H1 (cell line): Measurements from ENCODE around the gene TUBB4B. TPM values are rescaled to one million over a fixed set of nuclear protein-coding genes. Genes with fewer than 3 reads are reported as not detected.

Experiments
- CTCF ChIA-PET: fragments of 300-600 bp; sonication (Branson Sonifier 250); formaldehyde crosslinking; loops from one replicate; lab custom pipeline; 2021; ENCODE audit not compliant: partially characterized antibody; lab: Charles Lee
- POLR2A ChIA-PET: fragments of 300-600 bp; sonication (Branson Sonifier 250); formaldehyde crosslinking; loops from one replicate; lab custom pipeline; 2021; ENCODE audit warnings: inconsistent platforms; ENCODE audit not compliant: partially characterized antibody; lab: Charles Lee
- DNase-seq, 2 experiments: peaks; one replicate each; pipeline versions ENCODE4 v3.0.0 to v3.0.0-alpha.2; 2010 to 2022; ENCODE audit warnings: low spot score in 2 of 2, low read depth in 1 of 2, mixed read lengths in 1 of 2
- FAIRE-seq: peaks from 2 replicates; lab custom pipeline; 2011; peaks lifted over from hg19 to GRCh38; lab: Jason Lieb, UNC
- H2AFZ ChIP-seq: 2 replicates; pipeline ENCODE4 v1.8.1; 2012; ENCODE audit warnings: low read length, inconsistent platforms
- H2AK5ac ChIP-seq: 2 replicates; pipeline ENCODE4 v1.6.1; 2013; ENCODE audit warnings: low read depth, low read length
- H2BK120ac ChIP-seq: replicated peaks from 2 replicates; pipeline ENCODE3; 2013; ENCODE audit warnings: low read depth, low read length, inconsistent platforms
- H2BK12ac ChIP-seq: 2 replicates; pipeline ENCODE4 v1.6.1; 2013; ENCODE audit warnings: low read depth, low read length
- H2BK15ac ChIP-seq: 2 replicates; pipeline ENCODE4 v1.6.1; 2013; ENCODE audit warnings: low read length
- H2BK20ac ChIP-seq: 2 replicates; pipeline ENCODE4 v1.6.1; 2013; ENCODE audit warnings: low read length
- H2BK5ac ChIP-seq: 2 replicates; pipeline ENCODE4 v1.6.1; 2013; ENCODE audit warnings: low read depth, low read length
- H3K14ac ChIP-seq: 2 replicates; pipeline ENCODE4 v1.6.1; 2013; ENCODE audit warnings: inconsistent platforms; ENCODE audit not compliant: insufficient read length
- H3K18ac ChIP-seq: 2 replicates; pipeline ENCODE4 v1.6.1; 2013; ENCODE audit warnings: low read length; ENCODE audit errors: extremely low read depth
- H3K23ac ChIP-seq: 2 replicates; pipeline ENCODE4 v1.6.1; 2013; ENCODE audit warnings: inconsistent platforms; ENCODE audit not compliant: insufficient read length
- H3K23me2 ChIP-seq: 2 replicates; pipeline ENCODE4 v1.6.1; 2013; ENCODE audit warnings: low read depth, low read length
- H3K27ac ChIP-seq: 2 replicates; pipeline ENCODE4 v1.6.1; 2011; ENCODE audit warnings: low read depth, low read length, inconsistent platforms
- H3K27me3 ChIP-seq, 4 experiments: replicated peaks in 1 of 4; 1 replicate in 1 of 4; 2 replicates in 3 of 4; pipeline versions ENCODE4 v1.6.1 to v1.8.1; 2011 to 2013; ENCODE audit warnings: low read length in 3 of 4, mild to moderate bottlenecking in 3 of 4, inconsistent platforms in 2 of 4, mixed read lengths in 2 of 4, moderate library complexity in 1 of 4; ENCODE audit not compliant: control insufficient read depth in 3 of 4, insufficient read depth in 3 of 4; ENCODE audit errors: extremely low read depth in 1 of 4
- H3K36me3 ChIP-seq, 4 experiments: 2 replicates each; pipeline versions ENCODE4 v1.6.1 to v1.8.1; 2011 to 2013; ENCODE audit warnings: mild to moderate bottlenecking in 4 of 4, low read length in 3 of 4, moderate library complexity in 2 of 4, control low read depth in 1 of 4, inconsistent platforms in 1 of 4; ENCODE audit not compliant: insufficient read depth in 4 of 4, control insufficient read depth in 2 of 4
- H3K4ac ChIP-seq: replicated peaks from 2 replicates; pipeline ENCODE3; 2013; ENCODE audit warnings: low read length, low read depth, mixed read lengths, inconsistent platforms; ENCODE audit not compliant: insufficient read length
- H3K4me1 ChIP-seq, 4 experiments: replicated peaks in 1 of 4; 1 replicate in 1 of 4; 2 replicates in 3 of 4; pipeline versions ENCODE4 v1.6.1 to v1.8.1; 2011 to 2013; ENCODE audit warnings: low read length in 3 of 4, inconsistent platforms in 2 of 4, mixed read lengths in 1 of 4; ENCODE audit not compliant: insufficient read depth in 4 of 4, control insufficient read depth in 3 of 4
- H3K4me2 ChIP-seq, 2 experiments: 2 replicates each; pipeline versions ENCODE4 v1.6.1 to v1.8.1; 2011 to 2013; ENCODE audit warnings: low read depth in 2 of 2, low read length in 2 of 2, control low read depth in 1 of 2, inconsistent platforms in 1 of 2, mild to moderate bottlenecking in 1 of 2; ENCODE audit not compliant: insufficient read depth in 1 of 2
- H3K4me3 ChIP-seq, 4 experiments: fragments of 200-600, 300-600 bp in 1 of 4; sonication (generic), shearing (Covaris generic), sonication (Bioruptor Twin) in 1 of 4; 2 replicates each; pipeline versions ENCODE4 v1.5.1 to v1.8.1; 2011 to 2016; ENCODE audit warnings: low read length in 4 of 4, low read depth in 3 of 4, control low read depth in 2 of 4, inconsistent platforms in 2 of 4, mild to moderate bottlenecking in 2 of 4, mixed read lengths in 1 of 4, moderate library complexity in 1 of 4; ENCODE audit not compliant: insufficient read depth in 2 of 4; ENCODE audit errors: extremely low read depth in 1 of 4
- H3K56ac ChIP-seq: replicated peaks from 2 replicates; pipeline ENCODE3; 2013; ENCODE audit warnings: low read depth, mild to moderate bottlenecking, mixed read lengths, low read length, inconsistent platforms; ENCODE audit not compliant: insufficient read length
- H3K79me1 ChIP-seq: 2 replicates; pipeline ENCODE4 v1.6.1; 2013; ENCODE audit warnings: low read depth, low read length, control low read depth
- H3K79me2 ChIP-seq, 2 experiments: 2 replicates each; pipeline versions ENCODE4 v1.6.1 to v1.8.1; 2012 to 2013; ENCODE audit warnings: low read length in 2 of 2, mild to moderate bottlenecking in 2 of 2, inconsistent platforms in 1 of 2; ENCODE audit not compliant: insufficient read depth in 2 of 2, control insufficient read depth in 1 of 2
- H3K9ac ChIP-seq, 4 experiments: replicated peaks in 1 of 4; 1 replicate in 1 of 4; 2 replicates in 3 of 4; pipeline versions ENCODE4 v1.6.1 to v1.8.1; 2011 to 2013; ENCODE audit warnings: low read depth in 3 of 4, low read length in 3 of 4, control low read depth in 2 of 4, mild to moderate bottlenecking in 2 of 4, moderate library complexity in 2 of 4, inconsistent platforms in 1 of 4; ENCODE audit errors: extremely low read depth in 1 of 4
- H3K9me3 ChIP-seq, 2 experiments: 2 replicates each; pipeline versions ENCODE4 v1.6.1 to v1.8.1; 2012 to 2013; ENCODE audit warnings: mild to moderate bottlenecking in 2 of 2, moderate library complexity in 2 of 2, control low read depth in 1 of 2, inconsistent platforms in 1 of 2, low read depth in 1 of 2, low read length in 1 of 2, mixed read lengths in 1 of 2; ENCODE audit not compliant: insufficient read depth in 2 of 2
- H4K20me1 ChIP-seq, 2 experiments: replicated peaks in 1 of 2; 2 replicates each; pipeline versions ENCODE3 to v1.8.1; 2011 to 2013; ENCODE audit warnings: inconsistent platforms in 2 of 2, low read length in 2 of 2, mild to moderate bottlenecking in 1 of 2; ENCODE audit not compliant: insufficient read depth in 2 of 2, control insufficient read depth in 1 of 2
- H4K5ac ChIP-seq: 2 replicates; pipeline ENCODE4 v1.6.1; 2013; ENCODE audit warnings: low read length, low read depth, mixed read lengths, inconsistent platforms; ENCODE audit not compliant: insufficient read length
- H4K8ac ChIP-seq: 2 replicates; pipeline ENCODE4 v1.8.0; 2013; ENCODE audit warnings: mild to moderate bottlenecking, moderate library complexity, low read length, inconsistent platforms; ENCODE audit not compliant: insufficient read depth; ENCODE audit errors: extremely low read depth
- H4K91ac ChIP-seq: replicated peaks from 2 replicates; pipeline ENCODE3; 2013; ENCODE audit warnings: low read length, mixed read lengths, inconsistent platforms; ENCODE audit not compliant: insufficient read length
- CHD1 ChIP-seq: IDR thresholded peaks from 2 replicates; pipeline ENCODE4 v1.6.1; 2012; ENCODE audit warnings: low read depth, low read length, improper control_type of control experiment
- CHD2 ChIP-seq: IDR thresholded peaks from 2 replicates; pipeline ENCODE4 v1.6.1; 2012; ENCODE audit warnings: low read length, improper control_type of control experiment
- FOSL1 ChIP-seq: IDR thresholded peaks from 2 replicates; pipeline ENCODE4 v1.6.1; 2011; ENCODE audit warnings: mild to moderate bottlenecking, low read depth, low read length, moderate library complexity; ENCODE audit not compliant: insufficient read depth
- RAD21 ChIP-seq, 2 experiments: IDR thresholded peaks in 1 of 2; conservative IDR thresholded peaks in 1 of 2; 2 replicates each; pipeline ENCODE4 v1.6.1; 2011; ENCODE audit warnings: low read depth in 2 of 2, low read length in 2 of 2, improper control_type of control experiment in 1 of 2, inconsistent platforms in 1 of 2, mild to moderate bottlenecking in 1 of 2, moderate library complexity in 1 of 2
- RXRA ChIP-seq: IDR thresholded peaks from 2 replicates; pipeline ENCODE4 v1.6.1; 2011; ENCODE audit warnings: low read depth, mild to moderate bottlenecking, low read length, moderate library complexity; ENCODE audit not compliant: insufficient read depth
- SP2 ChIP-seq: IDR thresholded peaks from 2 replicates; pipeline ENCODE4 v1.6.1; 2012; ENCODE audit warnings: mild to moderate bottlenecking, low read length, inconsistent platforms
- WGBS, 2 experiments: shearing (Covaris generic) in 1 of 2; methylation state at CpG; one replicate each; pipeline versions ENCODE4 v1.1.6 to v1.1.7; 2013 to 2015; ENCODE audit warnings: low lambda C conversion rate in 2 of 2, mixed read lengths in 2 of 2, inconsistent platforms in 1 of 2, low coverage in 1 of 2, missing lambda C conversion rate in 1 of 2; ENCODE audit not compliant: insufficient replicate concordance in 2 of 2, insufficient coverage in 1 of 2, insufficient read length in 1 of 2; ENCODE audit errors: extremely low coverage in 1 of 2, missing lambda C conversion rate in 1 of 2; 5-methylcytosine and 5-hydroxymethylcytosine counted together
- polyA plus RNA-seq, 7 experiments: library from polyadenylated mRNA; depleted of rRNA in 3 of 7; stranded (reverse) in 5 of 7; unstranded in 2 of 7; fragments of >200 nt in 5 of 7; fragments of 200-250 nt in 2 of 7; gene quantifications; 1 replicate in 5 of 7; 2 replicates in 1 of 7; 4 replicates in 1 of 7; pipeline versions ENCODE4 v1.2.1 to v1.2.3, GENCODE V29; 2011 to 2013; ENCODE audit warnings: missing spikeins in 2 of 7, mixed read lengths in 2 of 7
- total RNA-seq: library from RNA; stranded (reverse); fragmentation: NEBNext Ultra II Directional; extraction: Animal tissue kit (Norgen Biotek cat#: 25700); gene quantifications from 2 replicates; pipeline ENCODE4 v1.2.1, GENCODE V29; 2021

Gene TUBB4B
- total and polyA plus RNA-seq, 2 of the 8 experiments (the other 6 are each of a cell fraction or from before 2014, with no cell fraction given) = 280 to 307 TPM

DNA sequence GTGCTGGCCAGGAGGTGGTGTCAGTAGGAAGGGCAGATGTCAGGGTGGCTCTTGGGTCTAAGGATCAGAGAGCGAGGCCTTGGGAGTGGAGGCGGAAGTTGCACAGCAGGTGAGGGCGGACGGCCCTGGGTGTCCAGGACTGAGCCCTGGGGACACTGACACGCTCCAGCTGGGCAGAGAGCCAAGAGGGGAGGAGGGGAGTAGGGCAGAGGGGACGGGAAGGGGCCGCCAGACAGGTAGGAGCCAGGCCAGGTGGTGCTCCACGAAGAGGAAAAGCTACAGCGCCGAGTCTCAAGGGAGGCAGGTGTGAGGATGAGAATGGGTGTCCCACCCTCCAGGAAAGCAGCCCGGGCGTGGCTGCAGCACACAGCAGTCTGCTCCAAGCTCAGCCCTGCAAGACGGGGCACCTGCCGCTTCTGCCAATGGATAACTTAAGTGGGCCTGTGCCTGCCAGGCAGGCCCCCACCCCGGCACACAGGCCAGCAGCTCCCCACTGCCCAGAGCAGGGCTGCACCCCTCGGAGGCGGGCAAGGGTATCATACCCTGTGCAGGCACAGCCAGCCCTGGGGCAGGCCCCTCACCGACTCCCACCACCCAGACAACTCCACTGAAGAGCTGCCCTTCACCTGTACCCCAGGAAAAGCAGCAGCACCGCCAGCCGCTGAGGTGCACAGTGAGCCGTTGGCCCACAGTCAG lies 45.4 kb upstream of the TUBB4B start:
- H3K14ac ChIP-seq = no peak overlapping the region
- no peak overlapping the region for H4K5ac ChIP-seq
- H3K56ac ChIP-seq = no peak overlapping the region
- H3K9me3 ChIP-seq = no peaks in the 10 kb centered on the region
- no peak overlapping the region for H2BK20ac ChIP-seq
- no peak overlapping the region for H3K18ac ChIP-seq
- no peak overlapping the region for H3K4me3 ChIP-seq
- H2BK120ac ChIP-seq = no peak overlapping the region
- no peak overlapping the region for H3K27ac ChIP-seq
- H4K20me1 ChIP-seq = peaks cover 11 to 30% of the 10 kb centered on the region in 2 experiments
- FAIRE-seq (no peak), DNase-seq (no peak)
- no peak overlapping the region for H3K23ac ChIP-seq
- H3K4me1 ChIP-seq = peaks cover 0 to 24% (median 14%) of the 10 kb centered on the region in 4 experiments; a peak in 6 of 7 replicates
- POLR2A ChIA-PET = interaction anchor here (0.8 to 11.0 kb wide), 12 partner anchors 11 to 68 kb away, joined by 3 to 107 read pairs (median 6); partner anchors contain the start of genes LRRC26, NDOR1, TMEM203 and TMEM210
- no peak overlapping the region for H3K9ac ChIP-seq
- H3K79me1 ChIP-seq = peaks cover 22% of the 10 kb centered on the region
- H2AFZ ChIP-seq = no peak overlapping the region
- H4K8ac ChIP-seq = no peak overlapping the region
- H3K27me3 ChIP-seq = no peaks in the 10 kb centered on the region
- TF ChIP-seq RXRA (no peak), RAD21 (IDR thresholded peaks at IDR 0.05 in 1 of 2, conservative IDR thresholded peaks at IDR 0.05 in 1 of 2; ENCODE audit: low read depth in 2 of 2, low read length in 2 of 2) (no peak), CHD1 (no peak), SP2 (no peak), CHD2 (no peak), FOSL1 (no peak)
- H3K23me2 ChIP-seq = peaks cover 3% of the 10 kb centered on the region; the same call in 1 of the 2 replicates
- peaks cover 0 to 22% of the 10 kb centered on the region in 2 experiments; a peak in 1 of 4 replicates for H3K79me2 ChIP-seq
- no peak overlapping the region for H4K91ac ChIP-seq
- 89% methylated on average over 20 of the region's 21 CpGs; no CpG with 5 or more reads in 1 of the 2 experiments for WGBS, 2 experiments
- no peak overlapping the region for H3K4ac ChIP-seq
- CTCF ChIA-PET = interaction anchor here (0.6 to 14.0 kb wide), 17 partner anchors 9 to 167 kb away, joined by 3 to 204 read pairs (median 3); partner anchors contain the start of genes CYSRT1, LRRC26, NDOR1 and RNF208
- H2BK12ac ChIP-seq = no peak overlapping the region
- H3K36me3 ChIP-seq = no peaks in the 10 kb centered on the region; a peak in 1 of 8 replicates
- H3K4me2 ChIP-seq = no peak overlapping the region
- H2BK15ac ChIP-seq = no peak overlapping the region
- no peak overlapping the region for H2BK5ac ChIP-seq
- no peak overlapping the region for H2AK5ac ChIP-seq
